DOHH2 (cell line): ENCODE results near the gene WWTR1.

ENCODE experiments used
- CTCF ChIP-seq: fragments of 200-600 bp; sonication (generic); IDR thresholded peaks from one replicate; pipeline ENCODE4 v1.5.1; 2014; ENCODE audit warnings: antibody characterized with exemption, mild to moderate bottlenecking, low read depth, low read length; ENCODE audit not compliant: poor library complexity, severe bottlenecking
- EZH2phosphoT487 ChIP-seq: fragments of 200-600 bp; sonication (generic); IDR thresholded peaks from 2 replicates; pipeline ENCODE4 v1.6.1; 2017; ENCODE audit warnings: borderline replicate concordance, mild to moderate bottlenecking, antibody characterized with exemption, low read length, moderate library complexity, mixed read lengths

GRCh38 chr3:149489060-149489690 lies 168.7 kb downstream of the WWTR1 start:
- TF ChIP-seq CTCF, result peak; percentile 64
- TF ChIP-seq EZH2phosphoT487, result no peak
